ENCODE results near the gene STC2.
A peak's percentile ranks its signal among the peaks of the same experiment; 100 is the strongest.
"Not testable (repeated sequence)": the region's sequence is repeated elsewhere in the genome, so short reads cannot be mapped to it uniquely, and the experiment has no call there.

The STC2 gene

DNA sequence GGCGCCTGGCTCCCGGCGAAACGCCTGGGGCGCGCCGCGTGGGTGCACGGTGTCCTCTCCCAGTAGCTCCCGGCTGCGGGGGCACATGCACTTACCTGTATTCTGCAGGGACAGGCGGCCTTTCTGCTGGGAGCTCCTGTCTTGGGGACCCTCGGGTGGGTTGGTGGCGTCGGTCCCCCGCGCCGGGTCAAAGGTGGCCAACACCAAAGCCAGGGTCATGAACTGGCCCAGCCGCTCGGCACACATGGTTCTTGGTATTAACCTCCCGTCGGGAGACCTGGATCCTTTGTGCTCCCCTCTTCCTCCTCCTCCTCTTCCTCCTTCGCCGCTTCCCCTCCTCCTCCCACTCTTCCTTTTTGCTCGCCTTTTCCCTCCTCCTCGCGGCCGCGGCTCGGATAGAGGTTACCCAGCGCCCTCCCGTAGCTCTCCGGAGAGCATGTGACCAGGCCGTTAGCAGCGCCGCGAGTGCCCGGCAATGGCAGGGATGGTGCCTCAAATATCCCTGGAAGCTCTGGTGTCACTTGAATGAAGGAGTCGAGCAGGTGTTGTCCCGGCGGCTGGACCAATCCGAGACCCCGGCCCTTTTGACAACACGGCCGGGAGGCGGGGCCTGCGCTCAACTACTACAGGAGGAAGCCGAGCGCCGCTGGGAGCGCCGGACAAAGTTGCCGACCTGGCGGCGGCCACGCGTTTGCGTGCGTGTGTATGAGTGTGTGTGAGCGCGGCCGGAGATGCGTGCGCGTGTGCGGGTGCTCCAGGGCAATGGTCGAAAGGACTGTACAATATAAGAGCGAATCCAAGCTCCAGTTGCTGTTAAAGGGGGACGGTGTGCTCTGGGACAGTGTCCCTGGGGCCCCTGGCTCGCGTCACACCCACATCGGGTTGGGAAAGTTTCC is at the start of gene STC2:
Gene STC2, minus strand, starts transcription at position 467 of the 896 bp plus-strand sequence. Its CDS starts 221 bp downstream, at position 246.
- DNase-seq: no peak

DNA sequence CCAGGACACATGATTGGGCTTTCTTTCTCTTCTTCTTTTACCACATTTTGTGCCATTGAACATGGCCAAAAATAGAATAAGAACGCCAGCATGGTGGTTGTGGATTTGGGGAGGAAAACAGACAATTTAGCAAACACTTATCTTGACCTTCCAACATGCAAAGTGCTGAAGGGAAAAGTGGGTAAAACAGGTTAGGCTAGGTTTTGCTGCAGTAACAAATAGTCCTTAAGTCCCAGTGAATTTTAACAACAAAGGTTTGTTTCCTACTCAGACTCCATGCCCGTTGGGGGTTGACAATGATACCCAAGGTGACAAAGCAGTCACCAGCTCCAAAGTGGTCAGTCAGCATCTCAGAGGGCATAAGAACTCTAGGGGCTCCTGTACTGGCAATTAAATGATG is 43.2 kb upstream of the STC2 start:
- no peak for DNase-seq

- not testable (repeated sequence) for DNase-seq
Measured at GRCh38 chr5:173363406-173363805, 35.2 kb upstream of the STC2 start.

GRCh38 chr5:173355561-173355960 is 27.3 kb upstream of the STC2 start:
- no peak for DNase-seq

GRCh38 chr5:173354645-173355044 is 26.4 kb upstream of the STC2 start:
- DNase-seq: no peak

- DNase-seq: no peak
Measured at GRCh38 chr5:173352366-173353349, 24.4 kb upstream of the STC2 start.

DNA sequence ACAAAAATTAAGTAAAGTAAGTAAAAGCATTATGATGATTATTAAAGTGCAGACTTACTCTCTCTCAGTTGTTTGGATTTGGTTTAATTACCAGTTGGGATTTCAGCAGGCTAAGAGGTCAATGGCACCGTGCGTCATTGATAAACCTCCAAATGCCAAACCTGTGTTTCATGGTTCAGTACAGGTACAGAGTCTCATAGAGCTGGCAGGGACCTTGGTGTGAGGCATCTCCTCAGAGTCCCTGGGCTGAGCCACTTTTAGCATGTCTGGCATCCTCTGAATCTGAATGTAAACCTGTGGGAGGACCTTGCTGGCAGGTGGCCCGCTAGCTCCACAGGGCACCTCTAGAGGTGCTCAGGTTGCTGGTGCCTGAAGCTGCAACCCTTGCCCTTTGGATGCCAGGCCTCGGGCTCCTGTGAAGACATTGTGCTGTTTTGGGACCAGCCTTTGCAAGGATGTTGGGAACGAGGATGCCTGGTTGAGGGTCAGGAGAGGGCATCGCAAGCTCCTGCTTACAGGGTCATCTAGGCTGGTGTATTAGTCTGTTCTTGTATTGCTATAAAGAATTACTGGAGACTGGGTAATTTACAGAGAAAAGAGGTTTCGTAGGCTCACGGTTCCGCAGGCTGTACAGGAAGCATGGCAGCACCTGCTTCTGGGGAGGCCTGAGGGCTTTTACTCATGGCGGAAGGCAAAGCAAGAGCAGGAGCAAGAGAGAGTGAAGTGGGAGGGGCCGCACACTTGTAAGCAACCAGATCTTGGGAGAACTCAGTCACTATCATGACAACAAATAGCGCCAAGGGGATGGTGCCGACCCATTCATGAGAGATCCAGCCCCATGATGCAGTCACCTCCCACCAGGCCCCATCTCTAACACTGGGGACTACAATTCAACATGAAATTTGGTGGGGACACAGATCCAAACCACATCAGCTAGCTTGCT is 14.9 kb upstream of the STC2 start:
- DNase-seq: no peak

- DNase-seq: no peak
Measured at GRCh38 chr5:173341961-173342430, 13.8 kb upstream of the STC2 start.

DNA sequence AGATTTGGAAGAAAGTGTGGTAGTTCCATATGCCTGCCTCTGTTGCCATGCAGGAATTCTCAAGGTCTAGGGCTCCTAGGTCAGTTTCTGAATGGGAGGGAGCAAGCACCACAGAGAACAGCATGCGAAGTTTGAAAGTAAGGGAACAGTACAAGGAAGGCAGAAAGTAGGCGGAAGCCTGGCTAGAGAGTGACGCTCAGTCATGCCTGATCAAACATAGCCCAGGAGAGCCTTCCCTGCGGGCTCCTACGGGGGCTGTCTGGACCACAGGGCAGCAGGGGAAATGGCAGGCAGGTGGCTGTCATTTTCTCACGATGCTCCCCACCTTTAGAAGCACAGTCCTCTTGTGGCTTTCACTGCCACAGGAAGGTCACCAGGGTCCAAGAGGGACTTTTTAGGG is 12.8 kb upstream of the STC2 start:
- no peak for DNase-seq

GRCh38 chr5:173340451-173340850 is 12.2 kb upstream of the STC2 start:
- no peak for DNase-seq

- no peak for DNase-seq
Measured at GRCh38 chr5:173339286-173339685, 11.1 kb upstream of the STC2 start.

- DNase-seq: no peak
Measured at GRCh38 chr5:173338380-173339015, 10.3 kb upstream of the STC2 start.

- DNase-seq: no peak
Measured at GRCh38 chr5:173334808-173335207, 6.6 kb upstream of the STC2 start.

DNA sequence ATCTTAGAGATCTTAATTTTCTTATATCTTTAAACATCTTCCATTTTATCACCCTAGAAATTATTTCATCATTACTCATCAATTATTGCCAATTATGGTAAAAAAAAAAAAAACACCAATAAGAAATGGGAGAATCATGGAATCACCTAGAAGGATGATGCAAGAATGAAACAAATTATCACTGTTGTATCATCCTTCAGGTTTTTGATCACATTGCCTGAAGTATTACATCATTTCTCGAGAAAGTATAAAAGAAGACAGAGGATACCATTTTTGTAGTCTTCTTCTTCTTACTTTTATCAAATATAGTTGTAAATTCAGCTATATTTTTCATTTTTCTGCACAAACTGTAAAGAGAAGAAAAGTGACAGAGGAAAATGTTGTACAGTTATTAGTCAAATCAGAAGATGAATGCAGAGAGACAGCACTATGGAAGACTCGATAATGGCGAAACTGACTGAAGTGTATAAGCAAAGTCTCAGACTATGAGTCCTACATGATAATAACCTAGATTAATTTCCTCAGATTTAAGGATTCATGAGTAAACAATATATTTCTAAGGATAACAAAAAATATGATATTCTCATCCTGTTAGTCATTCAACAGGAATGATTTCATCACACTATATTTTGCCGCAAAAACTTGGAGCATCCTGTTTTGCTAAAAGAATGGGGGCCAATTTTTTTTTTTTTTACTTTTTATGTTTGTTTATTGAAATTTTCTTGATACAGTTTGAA is 5.9 kb upstream of the STC2 start:
- DNase-seq: no peak

GRCh38 chr5:173331956-173332479 is 3.8 kb upstream of the STC2 start:
- peak; percentile 58 for DNase-seq

- no peak for DNase-seq
Measured at GRCh38 chr5:173331287-173331686, 3.1 kb upstream of the STC2 start.

- DNase-seq: no peak
Measured at GRCh38 chr5:173330338-173331206, 2.4 kb upstream of the STC2 start.

DNA sequence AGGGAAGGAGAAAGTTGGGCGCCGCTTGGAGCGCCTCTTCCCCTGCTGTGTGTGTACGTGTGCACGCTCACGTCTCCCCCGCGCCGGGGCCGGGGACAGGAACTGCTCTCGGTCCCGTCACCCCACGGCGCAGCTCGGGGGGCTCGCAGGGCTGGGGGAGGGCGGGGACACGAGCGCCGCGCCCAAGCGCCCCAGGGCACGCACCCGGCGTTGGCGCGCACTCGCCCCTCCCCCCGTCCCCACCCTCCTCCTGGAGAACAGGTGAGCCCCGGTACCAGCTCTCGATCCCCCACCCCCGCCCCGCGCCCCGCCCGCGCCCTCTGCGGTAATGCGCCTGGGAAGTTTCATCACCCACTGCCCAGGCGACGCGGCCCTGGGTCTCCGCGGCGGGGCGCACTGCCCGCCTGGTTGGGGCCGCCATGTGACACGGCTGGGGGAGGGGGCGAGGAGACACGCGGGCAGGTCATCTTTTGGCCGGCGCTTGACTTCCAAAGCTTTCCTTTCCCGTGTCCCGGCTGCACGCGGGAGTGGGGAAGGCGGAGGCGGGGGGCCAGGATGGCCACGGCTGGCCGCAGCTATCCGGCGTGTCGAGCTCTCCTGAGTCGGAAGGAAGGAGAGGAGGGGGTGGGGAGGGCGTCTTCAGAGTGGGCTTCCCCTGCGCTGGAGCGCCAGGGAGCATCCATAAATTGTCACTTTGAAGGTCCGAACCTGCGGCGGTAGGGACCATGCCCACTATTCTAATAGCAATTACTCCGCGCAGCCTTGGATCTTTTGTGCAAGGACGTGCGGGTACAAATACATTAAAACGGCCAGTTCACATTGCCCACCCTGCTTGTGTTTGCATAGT is 1.5 kb upstream of the STC2 start:
- no peak for DNase-seq
